HG02571 (cell line): ENCODE results near the gene TIRAP.
A peak's percentile ranks its signal among the peaks of the same experiment; 100 is the strongest.
"Not testable (repeated sequence)": the region's sequence is repeated elsewhere in the genome, so short reads cannot be mapped to it uniquely, and the experiment has no call there.

Experiments
- ATAC-seq: cut with Tn5 transposase; IDR thresholded peaks from one replicate; pipeline ENCODE4 v1.9.1; 2021; ENCODE audit warnings: mild to moderate bottlenecking, moderate library complexity; ENCODE audit not compliant: unreplicated experiment

TIRAP gene, protein sequence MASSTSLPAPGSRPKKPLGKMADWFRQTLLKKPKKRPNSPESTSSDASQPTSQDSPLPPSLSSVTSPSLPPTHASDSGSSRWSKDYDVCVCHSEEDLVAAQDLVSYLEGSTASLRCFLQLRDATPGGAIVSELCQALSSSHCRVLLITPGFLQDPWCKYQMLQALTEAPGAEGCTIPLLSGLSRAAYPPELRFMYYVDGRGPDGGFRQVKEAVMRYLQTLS

DNA sequence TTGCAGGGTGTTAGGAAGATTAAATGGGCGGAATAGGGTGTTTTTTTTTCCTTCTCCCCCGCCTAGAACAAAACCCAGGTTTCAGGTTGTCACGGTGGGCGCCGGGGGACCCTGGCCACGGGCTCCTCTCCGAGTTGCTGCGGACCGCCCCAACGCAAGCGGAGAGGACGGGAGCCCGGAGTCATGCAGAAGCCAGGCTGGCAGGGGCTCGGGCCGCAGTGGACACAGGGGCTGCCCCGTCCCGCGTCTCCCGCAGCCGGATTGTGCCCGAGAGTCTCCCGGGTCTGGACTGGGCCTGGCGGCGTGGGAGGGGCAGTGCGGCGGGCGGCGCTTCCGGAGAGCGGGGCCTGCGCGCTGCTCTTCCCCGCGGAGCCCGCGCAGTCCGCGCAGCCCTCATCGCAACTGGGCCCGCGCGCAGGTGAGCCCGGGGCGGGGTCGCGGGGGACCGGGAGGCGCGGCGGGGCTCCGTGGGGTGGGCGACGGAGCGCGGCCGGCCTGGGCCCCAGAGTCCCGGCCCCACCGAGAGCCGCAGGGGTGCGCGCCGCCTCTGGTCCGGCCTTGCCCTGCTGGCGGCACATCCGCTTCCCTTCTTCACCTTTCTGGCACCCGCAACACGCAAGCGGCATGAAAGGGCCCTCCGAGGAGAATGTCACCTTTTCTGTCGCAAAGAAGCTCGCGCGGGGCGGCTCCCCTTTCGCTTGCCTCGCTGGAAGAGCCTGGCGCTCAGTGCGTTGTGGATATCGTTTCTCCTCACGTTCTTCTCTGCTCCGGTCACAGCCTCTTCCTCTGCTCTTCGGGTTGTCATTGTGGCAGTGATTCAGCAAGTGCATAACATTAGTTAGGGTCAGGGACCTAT is at the start of gene TIRAP:
TSS of gene TIRAP (plus strand) at position 358 of the 856 bp plus-strand sequence. CDS start 7,802 bp downstream, outside the sequence.
- ATAC-seq: peak; percentile 63

DNA sequence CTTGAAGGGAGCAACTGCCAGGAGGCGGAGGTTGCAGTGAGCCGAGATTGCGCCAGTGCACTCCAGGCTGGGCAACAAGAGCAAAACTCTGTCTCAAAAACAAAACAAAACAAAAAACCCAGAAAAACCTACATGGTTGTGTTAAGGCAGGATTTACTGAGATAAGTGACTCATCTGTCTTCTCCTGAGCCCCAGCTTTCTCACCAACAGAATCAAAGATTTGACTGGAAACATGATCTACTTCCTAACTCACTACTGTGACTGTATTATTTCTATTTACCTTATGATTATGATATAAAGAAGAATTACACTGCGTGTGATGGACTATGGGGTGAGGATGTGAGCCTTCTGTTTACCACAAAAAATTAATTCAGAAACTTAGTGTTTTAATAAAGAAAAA is 49.5 kb upstream of the TIRAP start:
- ATAC-seq: no peak

- no peak for ATAC-seq
Observed at GRCh38 chr11:126246636-126247035, 36.3 kb upstream of the TIRAP start.

DNA sequence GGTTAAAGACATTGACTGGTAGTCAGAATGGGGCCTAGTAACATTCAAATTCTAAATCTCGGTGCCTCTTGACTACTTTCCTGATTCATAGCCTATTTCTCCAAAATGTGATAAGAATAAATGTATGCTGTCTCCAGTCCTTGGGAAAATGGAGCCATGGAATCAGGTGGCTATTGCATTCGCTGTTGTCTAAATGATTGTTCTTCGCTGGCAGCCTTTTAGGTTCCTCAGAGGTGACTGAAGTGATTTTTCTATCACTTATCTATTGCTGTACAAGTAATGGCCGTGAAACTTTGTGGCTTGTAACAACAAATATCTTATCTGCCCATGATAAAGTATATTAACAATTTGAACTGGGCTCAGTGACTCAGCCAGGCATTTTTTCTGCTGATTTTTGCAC is 29.6 kb upstream of the TIRAP start:
- ATAC-seq: no peak

DNA sequence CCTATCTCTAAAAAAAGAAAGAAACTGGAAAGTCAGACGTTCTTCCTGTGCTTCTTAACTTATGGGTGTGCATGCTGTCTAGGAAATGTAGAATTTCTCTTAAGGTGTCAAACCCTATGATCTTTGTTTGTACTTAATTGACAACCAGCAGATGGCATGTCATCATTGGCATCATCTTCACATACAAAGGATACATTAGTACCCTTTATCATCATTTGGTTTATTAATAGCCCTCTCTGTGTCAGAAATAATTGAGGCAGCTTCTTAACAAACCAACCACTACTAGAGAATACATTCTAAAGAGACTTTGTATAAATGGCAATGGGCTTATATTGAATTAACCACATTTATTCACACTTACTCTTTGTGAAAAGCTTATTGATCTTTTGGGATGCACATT is 28.1 kb upstream of the TIRAP start:
- ATAC-seq: no peak

DNA sequence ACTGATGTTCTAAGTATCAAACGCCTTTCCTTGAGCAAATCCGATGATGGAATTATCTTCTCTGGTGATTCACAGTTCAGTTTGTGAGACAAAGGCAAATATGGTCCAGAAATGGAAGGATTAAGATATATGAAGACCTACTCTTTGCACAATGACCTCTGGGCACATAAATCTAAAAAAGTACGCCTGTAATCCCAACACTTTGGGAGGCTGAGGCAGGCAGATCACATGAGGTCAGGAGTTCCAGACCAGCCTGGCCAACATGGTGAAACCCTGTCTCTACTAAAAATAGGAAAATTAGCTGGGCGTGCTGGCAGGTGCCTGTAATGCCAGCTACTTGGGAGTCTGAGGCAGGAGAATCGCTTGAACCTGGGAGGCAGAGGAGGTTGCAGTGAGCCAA is 27.4 kb upstream of the TIRAP start:
- not testable (repeated sequence) for ATAC-seq

- ATAC-seq: no peak
Observed at GRCh38 chr11:126256216-126256615, 26.7 kb upstream of the TIRAP start.

DNA sequence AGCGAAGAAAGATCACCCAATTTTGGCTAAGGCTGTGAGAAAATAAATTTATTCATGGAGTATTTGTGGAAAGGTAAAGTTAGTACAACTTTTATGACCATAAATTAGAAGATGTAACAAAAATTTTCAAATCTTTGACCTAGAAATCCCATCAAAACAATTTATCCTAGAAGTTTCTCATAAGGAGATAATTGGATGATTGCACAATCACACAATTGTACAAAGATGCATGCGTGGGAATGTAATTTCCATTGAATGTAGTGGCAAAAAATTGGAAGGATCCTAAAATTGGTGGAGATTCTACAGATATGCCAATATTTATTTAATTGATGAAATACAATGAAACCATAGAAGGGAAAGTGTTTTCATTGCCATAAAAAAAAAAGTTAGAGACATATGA is 25.7 kb upstream of the TIRAP start:
- no peak for ATAC-seq

DNA sequence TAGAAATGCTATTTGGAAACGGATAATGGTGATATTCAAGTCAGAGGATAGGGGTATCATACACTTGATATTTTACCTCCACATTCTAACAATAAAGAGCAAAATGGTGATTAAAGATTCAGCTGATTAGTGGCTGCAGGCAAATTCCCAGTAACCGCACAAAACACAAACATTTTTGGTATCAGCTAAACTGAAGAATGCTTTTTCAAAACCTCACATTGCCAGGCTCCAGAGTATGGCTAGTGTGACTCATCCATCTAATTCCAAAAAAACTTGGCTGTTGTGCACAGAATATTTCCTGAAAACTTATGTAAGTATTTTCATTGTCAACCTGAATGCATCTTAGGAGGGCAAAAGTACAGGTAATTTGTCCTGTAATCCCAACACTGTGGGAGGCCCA is 25.1 kb upstream of the TIRAP start:
- ATAC-seq: no peak

GRCh38 chr11:126262216-126262615 is 20.7 kb upstream of the TIRAP start:
- ATAC-seq: no peak

GRCh38 chr11:126263489-126263888 is 19.4 kb upstream of the TIRAP start:
- ATAC-seq: no peak

- ATAC-seq: no peak
Observed at GRCh38 chr11:126265811-126266210, 17.1 kb upstream of the TIRAP start.

- no peak for ATAC-seq
Observed at GRCh38 chr11:126267650-126268049, 15.2 kb upstream of the TIRAP start.

DNA sequence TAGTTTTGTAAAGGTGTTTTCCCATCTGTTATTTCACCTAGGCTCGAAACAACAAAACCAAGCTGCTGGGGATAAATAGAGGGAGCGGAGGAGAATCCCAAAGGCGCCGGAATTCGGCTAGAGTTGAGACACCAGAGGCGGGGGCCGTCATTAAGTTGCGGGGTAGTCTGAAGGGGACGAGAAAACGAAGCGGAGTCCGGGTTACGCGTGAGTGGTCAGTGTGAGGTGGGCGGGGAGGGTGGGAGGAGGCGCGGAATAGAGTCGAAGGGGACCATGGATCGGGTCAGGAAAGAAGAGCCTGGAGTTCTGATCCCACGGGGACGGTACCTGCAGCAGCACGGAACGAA is 14.6 kb upstream of the TIRAP start:
- ATAC-seq: peak; percentile 0

DNA sequence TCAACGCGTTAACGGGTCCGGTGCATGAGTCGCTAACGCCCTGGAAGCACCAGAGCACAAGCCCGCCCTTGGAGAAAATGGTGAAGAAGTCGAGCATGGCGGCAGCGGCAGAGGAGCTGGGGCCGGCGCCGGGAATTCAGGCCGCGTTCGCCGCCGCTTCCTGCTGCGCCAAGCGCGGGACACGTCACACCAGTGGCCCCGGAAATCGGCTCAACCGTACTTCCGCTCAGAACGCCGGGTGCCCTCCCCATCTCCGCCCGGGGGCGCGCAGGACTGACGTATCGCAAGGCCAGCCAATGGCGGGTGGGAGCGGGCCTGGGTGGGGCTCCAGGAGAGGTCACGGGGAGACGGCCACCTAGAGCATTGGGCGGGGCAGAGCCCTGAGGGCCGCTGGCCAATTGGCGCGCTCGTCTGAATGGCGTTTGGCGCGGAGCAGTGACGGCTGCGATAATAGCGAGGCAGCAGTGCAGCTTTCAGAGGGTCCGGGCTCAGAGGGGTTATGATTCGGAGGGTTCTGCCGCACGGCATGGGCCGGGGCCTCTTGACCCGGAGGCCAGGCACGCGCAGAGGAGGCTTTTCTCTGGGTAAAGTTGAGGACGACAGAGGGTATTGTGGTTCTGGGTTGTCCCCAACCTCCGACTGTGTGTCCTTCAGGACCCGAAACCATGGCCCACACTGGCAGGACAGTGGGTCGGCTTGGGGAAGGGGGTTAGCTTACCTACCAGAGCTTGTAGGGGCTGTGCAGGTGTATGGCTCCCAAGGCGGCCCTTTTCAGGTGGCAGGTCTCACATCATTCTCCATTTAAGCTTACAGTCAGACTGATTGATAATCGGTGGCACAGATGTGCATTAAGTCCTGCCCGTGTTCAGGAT is 13.9 kb upstream of the TIRAP start, which contains the start of the genes FOXRED1 and SRPRA:
TSS of gene FOXRED1 (plus strand) at position 447 of the 872 bp plus-strand sequence. CDS start at position 500, 53 bp downstream.
TSS of gene SRPRA (minus strand) at position 188 of the 872 bp plus-strand sequence. CDS start at position 97, 91 bp downstream.
- peak; percentile 99 for ATAC-seq

DNA sequence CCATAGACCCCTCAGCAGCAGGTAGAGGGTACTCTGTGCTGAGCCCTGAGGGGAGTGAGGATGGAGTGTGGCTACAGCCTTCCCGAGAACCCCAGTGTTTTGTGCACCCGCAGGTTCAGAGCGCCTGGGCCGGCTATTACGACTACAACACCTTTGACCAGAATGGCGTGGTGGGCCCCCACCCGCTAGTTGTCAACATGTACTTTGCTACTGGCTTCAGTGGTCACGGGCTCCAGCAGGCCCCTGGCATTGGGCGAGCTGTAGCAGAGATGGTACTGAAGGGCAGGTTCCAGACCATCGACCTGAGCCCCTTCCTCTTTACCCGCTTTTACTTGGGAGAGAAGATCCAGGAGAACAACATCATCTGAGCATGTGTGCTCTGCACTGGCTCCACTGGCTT is 5.6 kb upstream of the TIRAP start:
- ATAC-seq: no peak

DNA sequence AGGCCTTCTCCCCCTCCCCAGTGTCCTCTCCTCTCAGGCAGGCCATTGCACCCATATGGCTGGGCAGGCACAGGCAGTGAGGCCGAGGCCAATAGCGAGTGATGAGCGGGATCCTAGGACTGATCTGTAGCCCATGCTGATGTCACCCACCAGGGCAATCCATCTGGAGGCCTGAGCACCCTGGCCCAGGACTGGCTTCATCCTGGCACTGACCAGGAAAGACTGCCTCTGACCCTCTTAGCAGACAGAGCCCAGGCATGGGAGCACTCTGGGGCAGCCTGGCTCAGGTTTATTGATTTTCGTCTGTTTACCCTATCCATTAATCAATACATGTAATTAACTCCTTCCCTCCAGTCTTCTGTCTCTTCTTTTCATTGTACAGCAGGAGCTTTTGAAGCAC is 5.1 kb upstream of the TIRAP start:
- no peak for ATAC-seq

GRCh38 chr11:126279191-126279590 is 3.7 kb upstream of the TIRAP start:
- ATAC-seq: no peak

- no peak for ATAC-seq
Observed at GRCh38 chr11:126280595-126280994, 2.3 kb upstream of the TIRAP start.

GRCh38 chr11:126281245-126281644 is 1.6 kb upstream of the TIRAP start:
- ATAC-seq: no peak

DNA sequence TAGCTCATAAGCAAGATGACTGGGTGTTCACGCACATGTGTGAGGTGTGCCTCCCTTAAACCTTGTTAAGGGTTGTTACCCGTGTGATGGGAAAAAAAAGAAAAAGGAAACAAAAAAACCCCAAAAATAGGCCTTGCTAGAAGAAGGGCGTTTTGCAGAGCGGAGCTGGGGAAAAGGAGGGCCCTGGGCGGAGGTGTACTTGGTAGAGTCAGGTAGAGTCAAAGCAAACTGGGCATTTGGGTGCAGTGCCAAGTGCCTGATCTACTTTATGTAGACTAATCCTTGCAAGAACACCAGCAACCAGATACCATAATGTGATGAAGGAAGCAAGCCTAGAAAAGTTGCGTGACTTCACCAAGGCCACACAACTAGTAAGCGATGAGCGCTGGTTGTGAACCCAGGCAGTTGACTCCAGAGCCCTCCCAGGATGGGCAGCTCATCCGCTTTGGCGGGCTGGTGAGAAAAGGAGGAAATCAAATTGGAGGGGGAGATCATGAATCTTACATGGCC is 1.2 kb upstream of the TIRAP start:
- no peak for ATAC-seq
